IPS-15b (cell line): ENCODE data around the gene KRT4.

ENCODE experiments used
- H3K27me3 ChIP-seq: one replicate; pipeline ENCODE4 v1.6.1; 2013; ENCODE audit warnings: low read length; ENCODE audit not compliant: control insufficient read depth, insufficient read depth
- H3K36me3 ChIP-seq: one replicate; pipeline ENCODE4 v1.6.1; 2013; ENCODE audit warnings: low read length; ENCODE audit not compliant: control insufficient read depth, insufficient read depth
- H3K4me1 ChIP-seq: one replicate; pipeline ENCODE4 v1.6.1; 2013; ENCODE audit warnings: mild to moderate bottlenecking, low read length; ENCODE audit not compliant: control insufficient read depth, insufficient read depth
- H3K4me3 ChIP-seq: one replicate; pipeline ENCODE4 v1.5.1; 2013; ENCODE audit warnings: low read depth, low read length
- H3K9ac ChIP-seq: one replicate; pipeline ENCODE4 v1.6.1; 2013; ENCODE audit warnings: low read depth, mild to moderate bottlenecking, low read length
- H3K9me3 ChIP-seq: one replicate; pipeline ENCODE4 v1.6.1; 2013; ENCODE audit warnings: mild to moderate bottlenecking, low read length; ENCODE audit not compliant: control insufficient read depth, insufficient read depth

KRT4 gene

GRCh38 chr12:52781399-52782082 lies 32.4 kb downstream of the KRT4 start:
- Histone ChIP-seq H3K9ac (no peak overlapping the region), H3K36me3 (no peaks in the 10 kb centered on the region), H3K9me3 (no peaks in the 10 kb centered on the region), H3K4me1 (no peaks in the 10 kb centered on the region), H3K4me3 (no peak overlapping the region), H3K27me3 (no peaks in the 10 kb centered on the region)

GRCh38 chr12:52779914-52780313 lies 34.0 kb downstream of the KRT4 start:
- H3K9ac ChIP-seq, result no peak overlapping the region
- H3K9me3 ChIP-seq, result no peaks in the 10 kb centered on the region
- H3K4me1 ChIP-seq, result no peaks in the 10 kb centered on the region
- no peaks in the 10 kb centered on the region for H3K27me3 ChIP-seq
- no peak overlapping the region for H3K4me3 ChIP-seq
- H3K36me3 ChIP-seq, result no peaks in the 10 kb centered on the region

- no peak overlapping the region for H3K9ac ChIP-seq
- no peaks in the 10 kb centered on the region for H3K27me3 ChIP-seq
- no peak overlapping the region for H3K4me3 ChIP-seq
- H3K9me3 ChIP-seq, result no peaks in the 10 kb centered on the region
- no peaks in the 10 kb centered on the region for H3K36me3 ChIP-seq
- H3K4me1 ChIP-seq, result no peaks in the 10 kb centered on the region
These were observed 35.1 kb downstream of the KRT4 start for GRCh38 chr12:52778833-52779232.

GRCh38 chr12:52777566-52777965 lies 36.4 kb downstream of the KRT4 start:
- Histone ChIP-seq H3K9ac (no peak overlapping the region), H3K9me3 (no peaks in the 10 kb centered on the region), H3K4me1 (no peaks in the 10 kb centered on the region), H3K4me3 (no peak overlapping the region), H3K27me3 (no peaks in the 10 kb centered on the region), H3K36me3 (no peaks in the 10 kb centered on the region)

GRCh38 chr12:52776913-52777395 lies 37.0 kb downstream of the KRT4 start, which contains the start of gene KRT76:
Gene KRT76, minus strand, starts transcription at chr12:52777345. Its CDS starts 54 bp downstream, at chr12:52777291.
- Histone ChIP-seq H3K36me3 (no peaks in the 10 kb centered on the region), H3K4me3 (no peak within 1 kb of the TSS), H3K9ac (no peak within 1 kb of the TSS), H3K9me3 (no peaks in the 10 kb centered on the region), H3K27me3 (no peaks in the 10 kb centered on the region), H3K4me1 (no peaks in the 10 kb centered on the region)

- no peak overlapping the region for H3K9ac ChIP-seq
- no peaks in the 10 kb centered on the region for H3K27me3 ChIP-seq
- H3K4me3 ChIP-seq, result no peak overlapping the region
- H3K36me3 ChIP-seq, result no peaks in the 10 kb centered on the region
- no peaks in the 10 kb centered on the region for H3K4me1 ChIP-seq
- H3K9me3 ChIP-seq, result no peaks in the 10 kb centered on the region
These were observed 37.5 kb downstream of the KRT4 start for GRCh38 chr12:52776435-52776834.

- no peaks in the 10 kb centered on the region for H3K4me1 ChIP-seq
- H3K4me3 ChIP-seq, result no peak overlapping the region
- no peak overlapping the region for H3K9ac ChIP-seq
- H3K36me3 ChIP-seq, result no peaks in the 10 kb centered on the region
- no peaks in the 10 kb centered on the region for H3K9me3 ChIP-seq
- H3K27me3 ChIP-seq, result no peaks in the 10 kb centered on the region
These were observed 39.2 kb downstream of the KRT4 start for GRCh38 chr12:52774629-52775250.

GRCh38 chr12:52772772-52773171 lies 41.1 kb downstream of the KRT4 start:
- Histone ChIP-seq H3K9me3 (no peaks in the 10 kb centered on the region), H3K9ac (no peak overlapping the region), H3K4me1 (no peaks in the 10 kb centered on the region), H3K36me3 (no peaks in the 10 kb centered on the region), H3K27me3 (no peaks in the 10 kb centered on the region), H3K4me3 (no peak overlapping the region)

GRCh38 chr12:52772188-52772587 lies 41.7 kb downstream of the KRT4 start:
- Histone ChIP-seq H3K9ac (no peak overlapping the region), H3K4me3 (no peak overlapping the region), H3K4me1 (no peaks in the 10 kb centered on the region), H3K9me3 (no peaks in the 10 kb centered on the region), H3K36me3 (no peaks in the 10 kb centered on the region), H3K27me3 (no peaks in the 10 kb centered on the region)

- no peaks in the 10 kb centered on the region for H3K27me3 ChIP-seq
These were observed 42.4 kb downstream of the KRT4 start for GRCh38 chr12:52771505-52771904.

GRCh38 chr12:52771088-52771487 lies 42.8 kb downstream of the KRT4 start:
- Histone ChIP-seq H3K9ac (no peak overlapping the region), H3K4me1 (no peaks in the 10 kb centered on the region), H3K36me3 (no peaks in the 10 kb centered on the region), H3K9me3 (no peaks in the 10 kb centered on the region), H3K4me3 (no peak overlapping the region), H3K27me3 (no peaks in the 10 kb centered on the region)

More at GRCh38 chr12:52771505-52771904, 42.4 kb downstream of the KRT4 start:
- H3K36me3 ChIP-seq, result no peaks in the 10 kb centered on the region
- no peaks in the 10 kb centered on the region for H3K4me1 ChIP-seq
- no peak overlapping the region for H3K4me3 ChIP-seq
- no peak overlapping the region for H3K9ac ChIP-seq
- H3K9me3 ChIP-seq, result no peaks in the 10 kb centered on the region

GRCh38 chr12:52769946-52770345 lies 44.0 kb downstream of the KRT4 start:
- no peak overlapping the region for H3K4me3 ChIP-seq
- no peaks in the 10 kb centered on the region for H3K36me3 ChIP-seq
- H3K27me3 ChIP-seq, result no peaks in the 10 kb centered on the region
- no peaks in the 10 kb centered on the region for H3K4me1 ChIP-seq
- no peaks in the 10 kb centered on the region for H3K9me3 ChIP-seq
- no peak overlapping the region for H3K9ac ChIP-seq
